GM12878 (cell line): Measurements from ENCODE around the gene ABI3. TPM values are rescaled to one million over a fixed set of nuclear protein-coding genes. Genes with fewer than 3 reads are reported as not detected.

Experiments used
- ATAC-seq: fragments of 200-7000 bp; cut with Tn5 transposase; 3 replicates; pipeline ENCODE4 v1.9.1; 2020; ENCODE audit warnings: mild to moderate bottlenecking, moderate library complexity
- BruUV-seq: library from RNA; stranded (reverse); fragments of 400-500 nt; replicated peaks from 2 replicates; lab custom pipeline; 2021; lab: Mats Ljungman, UMichigan
- CTCF ChIA-PET: fragments of 300-600 bp; sonication (Branson Sonifier 250); formaldehyde crosslinking; extraction: SDS; loops from one replicate; lab custom pipeline; 2021; ENCODE audit warnings: inconsistent platforms; lab: Yijun Ruan, JAX
- POLR2A ChIA-PET: fragments of 350-600 bp; formaldehyde crosslinking; extraction: SDS; loops from one replicate; lab custom pipeline; 2021; ENCODE audit warnings: inconsistent platforms; lab: Charles Lee
- RAD21 ChIA-PET: fragments of 300-600 bp; sonication (Branson Sonifier 250); formaldehyde crosslinking; loops from one replicate; lab custom pipeline; 2023; ENCODE audit warnings: antibody characterized with exemption; ENCODE audit not compliant: unreplicated experiment; lab: Charles Lee
- SMC1A ChIA-PET: fragments of 300-600 bp; sonication (Branson Sonifier 250); formaldehyde crosslinking; loops from one replicate; lab custom pipeline; 2023; ENCODE audit not compliant: unreplicated experiment, uncharacterized antibody; lab: Charles Lee
- DNase-seq: peaks from one replicate; pipeline ENCODE4 v3.0.0-alpha.2; 2011; ENCODE audit warnings: low read depth, low spot score
- FAIRE-seq: peaks from 3 replicates; lab custom pipeline; 2011; peaks lifted over from hg19 to GRCh38; lab: Jason Lieb, UNC
- H2AFZ ChIP-seq: 2 replicates; pipeline ENCODE4 v1.6.0; 2011; ENCODE audit warnings: low read depth, low read length, control low read depth; ENCODE audit not compliant: control insufficient read depth
- H3K27ac ChIP-seq: 2 replicates; pipeline ENCODE4 v1.5.1; 2011; ENCODE audit warnings: control low read depth; ENCODE audit not compliant: control insufficient read depth, insufficient read depth
- H3K27me3 ChIP-seq, 2 experiments: replicated peaks in 1 of 2; 2 replicates each; pipeline versions ENCODE4 v1.6.0 to v1.6.1; 2011; ENCODE audit warnings: low read length in 1 of 2; ENCODE audit not compliant: control insufficient read depth in 2 of 2, insufficient read depth in 2 of 2
- H3K36me3 ChIP-seq, 2 experiments: 2 replicates each; pipeline ENCODE4 v1.5.1; 2011; ENCODE audit warnings: low read length in 1 of 2; ENCODE audit not compliant: control insufficient read depth in 2 of 2, insufficient read depth in 2 of 2
- H3K4me1 ChIP-seq: 2 replicates; pipeline ENCODE4 v1.6.1; 2011; ENCODE audit warnings: mild to moderate bottlenecking, low read length, moderate library complexity, mixed read lengths; ENCODE audit not compliant: control insufficient read depth, insufficient read depth
- H3K4me2 ChIP-seq: 2 replicates; pipeline ENCODE4 v1.6.0; 2011; ENCODE audit warnings: control low read depth; ENCODE audit not compliant: control insufficient read depth, insufficient read depth
- H3K4me3 ChIP-seq: fragments of 200-600 bp; sonication (generic); 2 replicates; pipeline ENCODE4 v1.5.1; 2016
- H3K79me2 ChIP-seq: 2 replicates; pipeline ENCODE4 v1.6.0; 2011; ENCODE audit warnings: low read length; ENCODE audit not compliant: control insufficient read depth, insufficient read depth
- H3K9ac ChIP-seq: 2 replicates; pipeline ENCODE4 v1.8.0; 2011; ENCODE audit warnings: low read length, control low read depth, mixed read lengths; ENCODE audit not compliant: control insufficient read depth, insufficient read depth
- H3K9me3 ChIP-seq: replicated peaks from 3 replicates; pipeline ENCODE4 v1.5.1; 2011; ENCODE audit warnings: mild to moderate bottlenecking, low read length; ENCODE audit not compliant: control insufficient read depth, insufficient read depth
- H4K20me1 ChIP-seq: 2 replicates; pipeline ENCODE4 v1.6.0; 2011; ENCODE audit not compliant: control insufficient read depth, insufficient read depth
- ATF2 ChIP-seq: IDR thresholded peaks from 2 replicates; pipeline ENCODE4 v1.6.1; 2012; ENCODE audit warnings: low read length, inconsistent platforms
- CBX3 ChIP-seq: fragments of 200-600 bp; sonication (generic); IDR thresholded peaks from 2 replicates; pipeline ENCODE4 v1.6.1; 2016; ENCODE audit warnings: low read depth, borderline replicate concordance
- ETV6 ChIP-seq, 2 experiments: fragments of 450-650 bp in 1 of 2; IDR thresholded peaks in 1 of 2; conservative IDR thresholded peaks in 1 of 2; 2 replicates each; pipeline ENCODE4 v1.6.1; 2014; ENCODE audit warnings: antibody characterized with exemption in 1 of 2, borderline replicate concordance in 1 of 2, low read depth in 1 of 2, mild to moderate bottlenecking in 1 of 2, moderate library complexity in 1 of 2
- FOXM1 ChIP-seq: IDR thresholded peaks from 2 replicates; pipeline ENCODE4 v1.6.1; 2012; ENCODE audit warnings: low read depth, mild to moderate bottlenecking, inconsistent platforms, low read length, moderate library complexity
- IKZF1 ChIP-seq: fragments of 450-650 bp; conservative IDR thresholded peaks from 2 replicates; pipeline ENCODE4 v1.6.1; 2017; ENCODE audit warnings: antibody characterized with exemption, mild to moderate bottlenecking
- MEF2B ChIP-seq: fragments of 450-650 bp; IDR thresholded peaks from 2 replicates; pipeline ENCODE4 v1.6.1; 2018; ENCODE audit warnings: mild to moderate bottlenecking, moderate library complexity; ENCODE audit not compliant: partially characterized antibody, poor library complexity, severe bottlenecking
- NFIC ChIP-seq: IDR thresholded peaks from 2 replicates; pipeline ENCODE4 v1.6.1; 2012; ENCODE audit warnings: low read depth, mild to moderate bottlenecking, inconsistent platforms, low read length, moderate library complexity
- NR2C1 ChIP-seq: fragments of 450-650 bp; IDR thresholded peaks from 2 replicates; pipeline ENCODE4 v1.6.1; 2017; ENCODE audit warnings: antibody characterized with exemption, mild to moderate bottlenecking, moderate library complexity
- PAX8 ChIP-seq: fragments of 450-650 bp; IDR thresholded peaks from 2 replicates; pipeline ENCODE4 v1.6.1; 2017; ENCODE audit warnings: mild to moderate bottlenecking, moderate library complexity
- PKNOX1 ChIP-seq: fragments of 450-650 bp; IDR thresholded peaks from 2 replicates; pipeline ENCODE4 v1.6.1; 2016; ENCODE audit warnings: mild to moderate bottlenecking
- RAD21 ChIP-seq: IDR thresholded peaks from 2 replicates; pipeline ENCODE4 v1.6.1; 2011; ENCODE audit warnings: mild to moderate bottlenecking, low read depth, low read length, moderate library complexity; ENCODE audit not compliant: insufficient read depth
- TCF12 ChIP-seq: IDR thresholded peaks from 2 replicates; pipeline ENCODE4 v1.6.1; 2011; ENCODE audit warnings: low read depth, mild to moderate bottlenecking, low read length
- WRNIP1 ChIP-seq: IDR thresholded peaks from 2 replicates; pipeline ENCODE4 v1.6.1; 2011; ENCODE audit warnings: low read depth, low read length, improper control_type of control experiment, borderline replicate concordance
- ZNF207 ChIP-seq: fragments of 450-650 bp; IDR thresholded peaks from 2 replicates; pipeline ENCODE4 v1.6.1; 2014; ENCODE audit warnings: antibody characterized with exemption, mild to moderate bottlenecking, borderline replicate concordance
- WGBS: methylation state at CpG from one replicate; pipeline ENCODE4 v1.1.6; 2016; ENCODE audit warnings: low lambda C conversion rate; ENCODE audit not compliant: insufficient replicate concordance, insufficient coverage; ENCODE audit errors: missing lambda C conversion rate; 5-methylcytosine and 5-hydroxymethylcytosine counted together
- in situ Hi-C: fragments of 300-500 bp; cut with MboI; formaldehyde crosslinking; loops from 9 replicates; pipeline ENCODE4 v1.14.3; 2018; ENCODE audit warnings: mixed read lengths
- intact Hi-C: fragments of 100-400 bp; cut with micrococcal nuclease; formaldehyde crosslinking; loops from one replicate; pipeline ENCODE4 v1.14.2; 2022; ENCODE audit not compliant: unreplicated experiment
- polyA plus RNA-seq, 11 experiments: library from polyadenylated mRNA; depleted of rRNA in 4 of 11; unstranded in 6 of 11; stranded (reverse) in 5 of 11; fragments of >200 nt; fragmentation: Nextera tagmentation in 4 of 11; fragmentation: Illumina TruSeq in 1 of 11; extraction: Ambion mirVana in 4 of 11; extraction: Trizol in 1 of 11; gene quantifications; 1 replicate in 1 of 11; 2 replicates in 10 of 11; pipeline versions ENCODE4 v1.2.1 to v1.2.3, GENCODE V29; 2011 to 2016; ENCODE audit warnings: inconsistent platforms in 2 of 11, missing spikeins in 2 of 11, low read depth in 1 of 11
- total RNA-seq, 4 experiments: library from RNA; depleted of rRNA in 3 of 4; stranded (reverse); fragments of >200 nt in 3 of 4; fragmentation: Illumina TruSeq in 1 of 4; extraction: Trizol in 1 of 4; gene quantifications; 2 replicates each; pipeline versions ENCODE4 v1.2.1 to v1.2.3, GENCODE V29; 2013 to 2021
- TF ChIP-seq, protein P1 (sequence below): fragments of 450-650 bp; IDR thresholded peaks from 2 replicates; pipeline ENCODE4 v1.6.1; 2018; ENCODE audit warnings: borderline replicate concordance, mild to moderate bottlenecking; ENCODE audit not compliant: partially characterized antibody

Gene ABI3
- total and polyA plus RNA-seq, 10 of the 15 experiments (the other 5 are each of a cell fraction or from before 2014, with no cell fraction given), result 13.4 to 109 (median 51.1) TPM

DNA sequence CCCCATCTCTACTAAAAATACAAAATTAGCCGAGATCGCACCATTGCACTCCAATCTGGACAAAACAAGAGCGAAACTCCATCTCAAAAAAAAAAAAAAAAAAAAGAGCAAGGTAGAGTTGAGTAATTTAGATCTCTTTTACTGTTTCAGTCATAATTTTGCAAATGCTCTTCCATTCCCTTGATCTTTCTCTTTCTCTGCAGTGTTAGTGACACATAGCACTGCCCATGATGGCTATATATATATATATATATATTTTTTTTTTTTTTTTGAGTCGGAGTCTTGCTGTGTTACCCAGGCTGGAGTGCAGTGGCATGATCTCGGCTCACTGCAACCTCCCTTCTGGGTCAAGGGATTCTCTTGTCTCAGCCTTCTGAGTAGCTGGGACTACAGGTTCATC lies 32.3 kb downstream of the ABI3 start (continued):
- no peak for TF ChIP-seq NFIC
- no peak for TF ChIP-seq PKNOX1
- TF ChIP-seq, all 136 proteins: peak for 0

DNA sequence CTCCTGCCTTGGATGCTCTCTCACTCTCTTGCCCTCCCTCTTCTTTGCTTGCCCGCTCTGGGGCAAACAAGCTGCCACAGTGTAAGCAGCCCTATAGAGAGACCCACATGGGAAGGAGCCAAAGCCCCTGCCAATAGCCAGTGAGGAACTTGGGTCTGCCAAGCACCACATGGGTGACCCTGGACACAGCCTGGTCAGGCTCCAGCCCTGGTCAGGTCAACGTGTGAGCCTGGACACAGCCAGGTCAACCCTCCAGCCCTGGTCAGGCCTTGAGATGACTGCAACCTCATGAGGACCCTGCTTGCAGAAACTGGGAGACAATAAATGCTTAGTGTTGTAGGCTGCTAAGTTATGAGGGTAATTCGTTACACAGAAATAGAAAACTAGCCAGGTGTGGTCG lies 34.3 kb downstream of the ABI3 start:
- Histone ChIP-seq H4K20me1 (no peaks in the 10 kb centered on the region), H3K4me2 (no peak overlapping the region), H3K9ac (no peak overlapping the region), H3K36me3 (no peaks in the 10 kb centered on the region), H3K9me3 (no peaks in the 10 kb centered on the region), H2AFZ (no peak overlapping the region), H3K4me1 (no peaks in the 10 kb centered on the region), H3K79me2 (no peaks in the 10 kb centered on the region), H3K27ac (no peak overlapping the region), H3K27me3 (peaks cover 2% of the 10 kb centered on the region in 2 experiments; a peak in 2 of 4 replicates), H3K4me3 (no peak overlapping the region)
- CTCF ChIA-PET, result interaction anchor here (1.7 kb wide), 1 partner anchor 17 kb away, joined by 3 read pairs; no protein-coding TSS in a partner anchor
- POLR2A ChIA-PET, result no interaction called here
- in situ Hi-C loops, result no loop called here
- ATAC-seq (no peak), FAIRE-seq (no peak), DNase-seq (no peak)
- intact Hi-C loops, result no loop called here
- no TSS peak for BruUV-seq
- SMC1A ChIA-PET, result no interaction called here
- 24% methylated on average over 4 of the region's 4 CpGs for WGBS
- RAD21 ChIA-PET, result no interaction called here
- TF ChIP-seq ETV6 (conservative IDR thresholded peaks at IDR 0.05 in 1 of 2, IDR thresholded peaks at IDR 0.05 in 1 of 2; ENCODE audit: borderline replicate concordance in 1 of 2, low read depth in 1 of 2) (no peak), PAX8 (no peak), NR2C1 (no peak), TCF12 (no peak), IKZF1 (no peak), MEF2B (no peak), RAD21 (no peak), ZNF207 (no peak), WRNIP1 (no peak), ATF2 (no peak), CBX3 (no peak), FOXM1 (no peak)
- TF ChIP-seq, protein P1, sequence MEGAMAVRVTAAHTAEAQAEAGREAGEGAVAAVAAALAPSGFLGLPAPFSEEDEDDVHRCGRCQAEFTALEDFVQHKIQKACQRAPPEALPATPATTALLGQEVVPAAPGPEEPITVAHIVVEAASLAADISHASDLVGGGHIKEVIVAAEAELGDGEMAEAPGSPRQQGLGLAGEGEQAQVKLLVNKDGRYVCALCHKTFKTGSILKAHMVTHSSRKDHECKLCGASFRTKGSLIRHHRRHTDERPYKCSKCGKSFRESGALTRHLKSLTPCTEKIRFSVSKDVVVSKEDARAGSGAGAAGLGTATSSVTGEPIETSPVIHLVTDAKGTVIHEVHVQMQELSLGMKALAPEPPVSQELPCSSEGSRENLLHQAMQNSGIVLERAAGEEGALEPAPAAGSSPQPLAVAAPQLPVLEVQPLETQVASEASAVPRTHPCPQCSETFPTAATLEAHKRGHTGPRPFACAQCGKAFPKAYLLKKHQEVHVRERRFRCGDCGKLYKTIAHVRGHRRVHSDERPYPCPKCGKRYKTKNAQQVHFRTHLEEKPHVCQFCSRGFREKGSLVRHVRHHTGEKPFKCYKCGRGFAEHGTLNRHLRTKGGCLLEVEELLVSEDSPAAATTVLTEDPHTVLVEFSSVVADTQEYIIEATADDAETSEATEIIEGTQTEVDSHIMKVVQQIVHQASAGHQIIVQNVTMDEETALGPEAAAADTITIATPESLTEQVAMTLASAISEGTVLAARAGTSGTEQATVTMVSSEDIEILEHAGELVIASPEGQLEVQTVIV, result no peak
